Suprapubic skin (tissue), 4 donors: Measurements from ENCODE around the gene PELI2. TPM values are rescaled to one million over a fixed set of nuclear protein-coding genes. Genes with fewer than 3 reads are reported as not detected.

Experiments used
- DNase-seq, 2 donors: peaks; one replicate each; pipeline ENCODE4 v3.0.0-alpha.2; 2019; ENCODE audit warnings: low spot score in 2 of 2
- H3K27ac ChIP-seq: fragments of 200-600 bp; sonication (generic); one replicate; pipeline ENCODE4 v1.5.1; 2019
- H3K27me3 ChIP-seq: fragments of 200-600 bp; sonication (generic); one replicate; pipeline ENCODE4 v1.5.1; 2019
- H3K36me3 ChIP-seq: fragments of 200-600 bp; sonication (generic); one replicate; pipeline ENCODE4 v1.5.1; 2019
- H3K4me1 ChIP-seq: fragments of 200-600 bp; sonication (generic); one replicate; pipeline ENCODE4 v1.5.1; 2019
- H3K4me3 ChIP-seq: fragments of 200-600 bp; sonication (generic); one replicate; pipeline ENCODE4 v1.5.1; 2019; ENCODE audit warnings: mild to moderate bottlenecking
- H3K9me3 ChIP-seq: fragments of 200-600 bp; sonication (generic); one replicate; pipeline ENCODE4 v1.5.1; 2019
- EP300 ChIP-seq: sonication (generic); formaldehyde crosslinking; IDR thresholded peaks from one replicate; pipeline ENCODE4 v1.6.1; 2017; ENCODE audit warnings: antibody characterized with exemption
- POLR2A ChIP-seq, 2 donors: fragments of 450-650 bp; IDR thresholded peaks; one replicate each; pipeline ENCODE4 v1.6.1; 2017; ENCODE audit warnings: antibody characterized with exemption in 2 of 2, mild to moderate bottlenecking in 2 of 2, moderate library complexity in 2 of 2
- POLR2AphosphoS5 ChIP-seq, 3 donors: sonication (generic); formaldehyde crosslinking; IDR thresholded peaks; one replicate each; pipeline ENCODE4 v1.6.1; 2017; ENCODE audit warnings: antibody characterized with exemption in 3 of 3
- WGBS: methylation state at CpG from one replicate; pipeline ENCODE4 v1.1.5; 2018; 5-methylcytosine and 5-hydroxymethylcytosine counted together
- total RNA-seq, 4 donors: library from RNA; depleted of rRNA; stranded (reverse); fragments of >200 nt; gene quantifications; one replicate each; pipeline ENCODE4 v1.1.0, GENCODE V29; 2016
- TF ChIP-seq, protein P1 (sequence below), 2 donors: fragments of 200-600 bp in 1 of 2; fragments of 450-650 bp in 1 of 2; sonication (generic) in 1 of 2; IDR thresholded peaks; one replicate each; pipeline ENCODE4 v1.5.1; 2016 to 2019; ENCODE audit warnings: antibody characterized with exemption in 2 of 2, mild to moderate bottlenecking in 1 of 2, moderate library complexity in 1 of 2

Gene PELI2
- total RNA-seq, 4 donors from 2014 or later = 6.9 to 19.4 (median 12.6) TPM

DNA sequence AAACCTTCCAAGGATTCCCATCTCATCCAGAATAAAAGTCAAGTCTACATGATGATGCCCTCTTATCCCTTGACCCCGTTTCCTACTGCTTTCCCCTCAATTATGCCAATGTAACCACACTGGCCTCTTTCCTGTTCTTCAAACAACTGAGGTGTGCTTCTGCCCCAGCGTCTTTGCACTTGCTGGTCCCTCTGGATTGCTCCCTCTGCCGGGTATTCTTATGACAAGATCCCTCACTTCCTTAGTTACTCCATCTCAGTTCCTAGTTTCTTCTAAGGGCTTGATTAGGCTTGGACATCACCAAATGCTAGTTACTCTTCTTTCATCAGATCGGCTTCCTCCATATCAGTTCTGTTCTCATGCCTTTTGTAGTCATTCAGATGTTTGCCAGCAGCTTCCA is 32.7 kb upstream of the PELI2 start:
- no peaks in the 10 kb centered on the region for H3K9me3 ChIP-seq
- DNase-seq = no peak
- TF ChIP-seq, protein P1, sequence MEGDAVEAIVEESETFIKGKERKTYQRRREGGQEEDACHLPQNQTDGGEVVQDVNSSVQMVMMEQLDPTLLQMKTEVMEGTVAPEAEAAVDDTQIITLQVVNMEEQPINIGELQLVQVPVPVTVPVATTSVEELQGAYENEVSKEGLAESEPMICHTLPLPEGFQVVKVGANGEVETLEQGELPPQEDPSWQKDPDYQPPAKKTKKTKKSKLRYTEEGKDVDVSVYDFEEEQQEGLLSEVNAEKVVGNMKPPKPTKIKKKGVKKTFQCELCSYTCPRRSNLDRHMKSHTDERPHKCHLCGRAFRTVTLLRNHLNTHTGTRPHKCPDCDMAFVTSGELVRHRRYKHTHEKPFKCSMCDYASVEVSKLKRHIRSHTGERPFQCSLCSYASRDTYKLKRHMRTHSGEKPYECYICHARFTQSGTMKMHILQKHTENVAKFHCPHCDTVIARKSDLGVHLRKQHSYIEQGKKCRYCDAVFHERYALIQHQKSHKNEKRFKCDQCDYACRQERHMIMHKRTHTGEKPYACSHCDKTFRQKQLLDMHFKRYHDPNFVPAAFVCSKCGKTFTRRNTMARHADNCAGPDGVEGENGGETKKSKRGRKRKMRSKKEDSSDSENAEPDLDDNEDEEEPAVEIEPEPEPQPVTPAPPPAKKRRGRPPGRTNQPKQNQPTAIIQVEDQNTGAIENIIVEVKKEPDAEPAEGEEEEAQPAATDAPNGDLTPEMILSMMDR (IDR thresholded peaks at IDR 0.05) = no peak
- TF ChIP-seq POLR2A (IDR thresholded peaks at IDR 0.05) (no peak), EP300 (no peak), POLR2AphosphoS5 (IDR thresholded peaks at IDR 0.05) (no peak)
- no peak overlapping the region for H3K27ac ChIP-seq
- WGBS = 81% methylated on average over 4 of the region's 4 CpGs
- H3K36me3 ChIP-seq = no peaks in the 10 kb centered on the region
- no peaks in the 10 kb centered on the region for H3K27me3 ChIP-seq
- H3K4me3 ChIP-seq = no peak overlapping the region
- no peaks in the 10 kb centered on the region for H3K4me1 ChIP-seq

DNA sequence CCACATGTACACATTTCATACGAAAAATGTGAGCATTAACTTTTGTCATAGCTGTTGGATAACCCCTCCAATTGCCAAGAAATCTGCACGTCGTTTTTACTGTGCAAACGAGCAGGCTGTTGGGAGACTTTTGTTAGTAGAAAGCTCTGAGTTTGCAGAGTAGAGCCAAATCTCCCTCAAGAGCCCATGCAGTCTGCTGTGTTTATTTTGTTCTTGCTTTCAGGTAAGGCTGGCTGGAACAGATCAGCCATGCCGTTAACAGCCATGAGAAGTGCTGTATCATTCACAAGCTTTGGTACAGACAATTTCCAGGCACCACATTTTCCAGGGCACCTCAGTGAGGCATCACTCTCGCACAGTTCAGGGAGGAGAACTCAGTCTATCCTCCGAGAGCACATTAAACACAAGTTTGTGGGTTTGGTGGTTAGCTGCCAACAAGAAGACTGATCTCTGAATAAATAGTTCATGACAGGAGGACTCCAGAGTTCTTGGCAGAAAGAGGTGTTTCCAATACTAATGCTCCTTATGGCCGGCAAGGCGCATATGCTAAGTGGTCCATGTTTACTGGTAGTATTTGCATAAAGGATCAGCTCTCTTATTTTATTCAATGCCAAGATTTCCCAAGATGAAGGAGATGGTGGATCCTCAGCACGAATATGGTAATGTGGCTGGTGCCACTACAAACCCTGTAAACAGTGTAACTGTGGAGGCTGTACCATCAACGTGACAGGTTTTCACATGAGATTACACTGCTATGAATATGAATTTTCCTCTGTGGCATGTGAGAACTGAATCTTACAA is 30.3 kb upstream of the PELI2 start:
- H3K9me3 ChIP-seq = no peaks in the 10 kb centered on the region
- no peaks in the 10 kb centered on the region for H3K27me3 ChIP-seq
- H3K4me1 ChIP-seq = no peaks in the 10 kb centered on the region
- no peaks in the 10 kb centered on the region for H3K36me3 ChIP-seq
- no peak overlapping the region for H3K27ac ChIP-seq
- TF ChIP-seq, protein P1 (IDR thresholded peaks at IDR 0.05) = no peak
- no peak for TF ChIP-seq POLR2A (IDR thresholded peaks at IDR 0.05)
- TF ChIP-seq EP300 = no peak
- TF ChIP-seq POLR2AphosphoS5 (IDR thresholded peaks at IDR 0.05) = no peak
- 58% methylated on average over 11 of the region's 11 CpGs for WGBS
- H3K4me3 ChIP-seq = no peak overlapping the region
- no peak for DNase-seq

DNA sequence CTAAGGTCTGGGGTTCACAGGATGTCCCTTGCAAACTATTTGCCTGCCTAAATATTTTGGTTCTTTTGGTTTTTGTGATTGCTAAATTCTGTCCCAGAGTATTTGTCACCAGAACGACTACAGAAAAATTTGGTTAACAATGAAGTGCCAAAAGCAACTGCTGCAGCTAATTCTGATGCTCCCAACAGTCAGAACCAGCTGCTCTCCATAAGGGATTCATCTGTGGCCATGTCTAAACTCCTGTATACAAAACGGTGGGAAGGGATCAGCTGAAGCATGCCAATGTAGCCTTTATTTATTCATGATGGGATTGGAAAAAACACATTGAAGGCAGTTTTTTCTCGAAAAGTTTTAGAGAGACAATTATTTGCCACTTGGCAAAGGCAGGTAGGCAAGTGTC is 29.3 kb upstream of the PELI2 start:
- Histone ChIP-seq H3K27ac (no peak overlapping the region), H3K4me3 (no peak overlapping the region), H3K4me1 (no peaks in the 10 kb centered on the region), H3K9me3 (no peaks in the 10 kb centered on the region), H3K36me3 (no peaks in the 10 kb centered on the region), H3K27me3 (no peaks in the 10 kb centered on the region)
- 65% methylated on average over 3 of the region's 3 CpGs for WGBS
- no peak for DNase-seq
- no peak for TF ChIP-seq POLR2A (IDR thresholded peaks at IDR 0.05)
- no peak for TF ChIP-seq POLR2AphosphoS5 (IDR thresholded peaks at IDR 0.05)
- TF ChIP-seq, protein P1 (IDR thresholded peaks at IDR 0.05) = no peak
- no peak for TF ChIP-seq EP300

DNA sequence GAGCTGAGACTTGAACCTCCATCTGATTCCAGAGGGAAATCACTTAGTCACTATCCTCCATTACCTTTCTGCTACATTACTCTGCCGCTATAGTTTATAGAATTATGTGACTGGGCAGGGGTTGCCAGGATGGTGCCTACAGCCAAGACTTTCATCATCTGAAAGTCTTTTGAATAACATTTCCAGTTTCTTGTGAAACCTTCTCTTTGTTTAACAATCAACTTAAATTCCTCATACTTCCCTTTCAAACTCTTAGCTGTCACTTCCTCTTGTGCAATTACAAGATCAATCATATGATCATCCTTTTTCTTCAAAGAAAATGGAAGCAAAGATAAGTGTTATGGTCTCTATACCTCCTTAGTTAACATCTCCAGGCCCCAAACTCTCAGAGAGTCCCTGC is 25.4 kb upstream of the PELI2 start:
- 94% methylated on average over 1 of the region's 1 CpG for WGBS
- no peaks in the 10 kb centered on the region for H3K27me3 ChIP-seq

DNA sequence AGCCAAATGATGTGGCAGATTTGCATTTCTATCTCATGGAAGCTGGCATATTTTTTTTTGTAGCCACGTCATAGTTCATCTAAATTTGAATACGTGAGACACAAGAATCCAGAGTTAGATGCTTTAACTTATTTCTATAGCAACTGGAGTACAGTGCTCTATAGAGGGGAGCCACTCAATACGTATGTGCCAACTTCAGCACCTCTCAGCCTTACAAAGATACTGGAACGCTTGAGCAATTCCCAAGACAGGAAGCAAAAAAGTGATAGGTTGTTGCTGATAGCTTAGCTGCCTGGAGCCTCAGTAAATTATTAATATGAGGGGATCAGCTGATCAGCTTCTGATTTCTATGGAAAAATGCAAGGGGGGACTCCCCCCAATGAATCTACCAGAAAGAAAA is 24.1 kb upstream of the PELI2 start:
- Histone ChIP-seq H3K27ac (no peak overlapping the region), H3K27me3 (no peaks in the 10 kb centered on the region), H3K9me3 (no peaks in the 10 kb centered on the region), H3K4me3 (no peak overlapping the region), H3K36me3 (no peaks in the 10 kb centered on the region), H3K4me1 (no peaks in the 10 kb centered on the region)
- 67% methylated on average over 4 of the region's 4 CpGs for WGBS
- no peak for DNase-seq
- TF ChIP-seq POLR2AphosphoS5 (IDR thresholded peaks at IDR 0.05) = no peak

More for the DNA sequence above, 25.4 kb upstream of the PELI2 start:
- TF ChIP-seq, protein P1 (IDR thresholded peaks at IDR 0.05) = no peak
- TF ChIP-seq EP300 (no peak), POLR2AphosphoS5 (IDR thresholded peaks at IDR 0.05) (no peak), POLR2A (IDR thresholded peaks at IDR 0.05) (no peak)
- Histone ChIP-seq H3K4me3 (no peak overlapping the region), H3K36me3 (no peaks in the 10 kb centered on the region), H3K27ac (no peak overlapping the region), H3K4me1 (no peaks in the 10 kb centered on the region), H3K9me3 (no peaks in the 10 kb centered on the region)
- DNase-seq = no peak
